Activated T-cell treated with anti-CD3 and anti-CD28 coated beads for 24 hours (primary cell): ENCODE measurements around the gene CCNL1.

Experiments
- DNase-seq: peaks from one replicate; pipeline ENCODE4 v3.0.0-alpha.2; 2020; ENCODE audit warnings: low read depth

Gene CCNL1

DNA sequence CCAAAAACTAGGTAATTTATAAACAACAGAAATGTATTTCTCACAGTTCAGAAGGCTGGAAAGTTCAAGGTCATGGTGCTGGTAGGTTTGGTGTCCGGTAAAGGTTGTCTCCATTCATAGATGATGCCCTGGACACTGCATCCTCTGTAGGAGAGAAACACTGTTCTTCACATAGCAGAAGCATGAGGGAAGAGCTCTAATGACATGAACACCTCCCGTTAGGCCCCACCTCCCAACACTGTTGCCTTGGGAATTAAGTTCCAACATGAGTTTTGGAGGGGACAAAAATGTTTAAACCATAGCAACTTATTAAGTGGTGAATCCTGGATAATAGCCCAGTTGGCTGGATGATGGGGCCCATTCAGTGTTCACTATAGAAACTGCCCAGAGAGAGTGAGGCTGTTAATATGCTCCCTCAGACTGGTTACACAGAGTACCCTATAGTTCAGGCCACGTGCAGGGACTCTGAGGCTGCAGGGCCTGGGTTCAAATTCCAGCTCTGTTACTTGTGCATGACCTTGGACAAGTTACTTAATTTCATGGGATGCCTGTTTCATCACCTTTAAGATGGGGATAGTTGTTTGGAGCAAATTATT, 37.0 kb downstream of the CCNL1 start:
- DNase-seq: no peak

DNA sequence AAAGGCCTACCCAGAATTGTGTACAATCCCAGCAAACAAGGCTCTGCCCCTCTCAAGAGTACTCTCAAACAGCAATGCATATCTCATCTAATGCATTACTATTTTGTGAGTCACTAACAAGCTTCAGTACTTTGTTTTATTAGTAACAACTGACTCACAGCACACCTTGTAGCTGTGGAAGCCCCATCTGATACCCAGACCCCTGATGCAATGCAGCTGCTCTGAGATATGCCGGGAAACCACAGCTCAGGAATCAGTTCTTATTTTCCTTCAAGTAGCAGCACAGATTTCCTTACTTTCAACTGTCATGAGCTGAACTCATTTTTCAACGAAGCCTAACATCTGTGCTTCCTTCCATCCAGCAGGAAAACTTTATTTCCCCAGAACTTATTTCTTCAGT, 37.8 kb downstream of the CCNL1 start:
- no peak for DNase-seq

DNA sequence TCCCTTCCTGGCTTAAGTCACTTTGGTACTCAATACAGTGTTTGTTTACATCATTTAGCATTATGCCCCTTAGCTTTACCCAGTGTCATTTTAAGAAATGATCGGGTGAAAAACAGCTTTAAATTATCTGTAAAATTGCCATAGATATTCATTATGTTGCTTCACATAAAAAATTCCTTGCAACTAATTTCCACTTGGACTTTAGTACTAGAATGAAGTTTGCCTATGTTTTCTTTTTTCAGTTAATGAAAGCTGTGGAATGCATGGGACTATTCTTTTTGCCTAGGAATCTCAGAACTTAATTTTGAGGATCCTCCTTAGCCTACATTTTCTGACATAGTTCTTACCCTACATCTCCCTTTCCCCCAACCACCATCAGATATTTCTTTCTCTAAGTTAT, 38.4 kb downstream of the CCNL1 start:
- no peak for DNase-seq

DNA sequence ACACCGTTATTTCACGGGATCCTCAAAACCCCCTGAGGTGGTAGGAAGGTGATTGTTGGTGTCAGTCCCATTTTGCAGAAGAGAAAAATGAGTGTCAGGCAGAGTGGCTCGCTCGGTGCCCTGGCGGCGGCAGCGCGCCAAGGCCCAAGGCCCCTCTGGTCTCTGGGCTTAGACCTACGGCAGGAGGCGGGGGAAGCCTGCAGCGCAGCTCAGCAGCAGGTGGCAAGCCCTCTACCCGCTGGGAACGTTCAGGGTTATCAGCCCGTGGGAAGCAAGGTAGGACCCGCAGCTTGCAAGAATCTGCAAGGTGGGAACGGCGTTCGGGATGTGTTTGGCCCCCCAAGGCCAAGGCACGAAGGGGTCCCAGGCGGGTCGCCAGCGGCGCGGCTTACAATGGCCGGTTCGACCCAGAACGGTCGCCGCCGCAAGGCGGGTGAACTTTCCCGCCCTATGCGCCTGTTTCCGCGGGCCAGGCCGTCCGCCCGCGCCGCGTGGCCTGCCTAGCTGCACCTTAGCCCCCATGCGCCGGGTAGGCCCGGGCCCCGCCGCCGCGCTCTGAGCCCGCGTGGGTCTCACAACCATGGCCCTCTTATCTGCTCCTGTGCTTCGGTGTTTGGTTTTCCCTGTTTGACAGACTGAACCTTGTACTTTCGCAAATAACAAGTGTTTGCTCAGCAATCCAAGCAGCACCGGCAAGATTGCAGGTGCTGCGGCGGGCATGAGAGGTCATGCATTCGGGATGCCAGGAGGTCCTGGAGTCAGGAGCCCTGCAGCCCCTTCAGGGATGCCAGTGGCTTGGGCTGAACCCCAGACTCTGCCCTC, 39.7 kb downstream of the CCNL1 start:
- no peak for DNase-seq

DNA sequence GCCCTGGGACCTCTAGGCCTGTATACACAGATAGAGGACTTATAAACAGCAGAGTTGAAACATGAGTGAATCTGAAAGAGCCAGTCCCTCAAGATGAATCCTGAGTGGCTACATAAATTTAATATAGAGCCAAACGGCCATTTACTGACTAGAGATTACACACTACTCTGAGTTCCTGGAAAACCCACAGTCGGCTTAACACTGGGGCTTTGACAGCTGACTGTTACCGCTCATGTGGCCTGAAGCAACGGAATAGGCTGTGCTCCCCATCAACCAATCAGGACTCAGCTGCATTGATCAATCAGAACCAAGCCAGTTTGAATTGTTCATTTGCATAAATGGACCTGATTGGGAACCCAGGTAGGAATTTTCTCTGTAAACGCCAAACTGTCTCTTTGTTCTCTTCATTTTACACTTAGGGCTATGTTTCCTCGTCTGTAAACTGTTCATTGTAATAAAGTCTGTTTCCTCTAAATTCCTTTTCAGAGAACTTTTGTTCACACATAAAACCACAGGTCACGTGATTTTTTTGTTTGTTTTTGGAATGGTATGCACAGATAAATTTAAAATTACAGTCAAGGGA, 40.5 kb downstream of the CCNL1 start:
- no peak for DNase-seq

DNA sequence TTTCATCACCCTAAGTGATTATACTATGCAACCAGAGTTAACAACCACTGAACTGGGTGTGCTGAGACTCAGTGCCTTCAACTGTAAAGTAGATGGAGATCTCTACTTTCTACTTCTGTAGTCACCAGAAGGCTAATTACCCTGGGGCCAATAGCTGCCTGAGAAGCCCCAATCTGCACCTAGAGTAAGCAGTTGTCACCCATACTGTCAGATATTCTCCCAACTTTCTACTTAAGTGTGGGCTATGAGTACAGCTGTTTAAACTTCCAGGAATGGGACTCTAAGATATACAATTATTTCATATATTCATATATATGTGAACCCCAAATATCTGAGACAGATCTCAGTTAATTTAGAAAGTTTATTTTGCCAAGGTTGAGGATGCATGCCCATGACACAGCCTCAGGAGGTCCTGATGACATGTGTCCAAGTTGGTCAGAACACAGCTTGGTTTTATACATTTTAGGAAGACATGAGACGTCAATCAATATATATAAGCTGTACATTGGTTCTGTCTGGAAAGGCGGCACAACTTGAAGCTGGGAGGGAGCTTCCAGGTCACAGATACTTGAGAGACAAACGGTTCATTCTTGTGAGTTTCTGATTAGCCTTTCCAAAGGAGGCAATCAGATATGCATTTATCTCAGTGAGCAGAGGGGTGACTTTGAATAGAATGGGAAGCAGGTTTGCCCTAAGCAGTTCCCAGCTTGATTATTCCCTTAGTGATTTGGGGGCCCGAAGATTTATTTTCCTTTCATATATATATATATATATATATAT, 41.9 kb downstream of the CCNL1 start:
- DNase-seq: no peak

DNA sequence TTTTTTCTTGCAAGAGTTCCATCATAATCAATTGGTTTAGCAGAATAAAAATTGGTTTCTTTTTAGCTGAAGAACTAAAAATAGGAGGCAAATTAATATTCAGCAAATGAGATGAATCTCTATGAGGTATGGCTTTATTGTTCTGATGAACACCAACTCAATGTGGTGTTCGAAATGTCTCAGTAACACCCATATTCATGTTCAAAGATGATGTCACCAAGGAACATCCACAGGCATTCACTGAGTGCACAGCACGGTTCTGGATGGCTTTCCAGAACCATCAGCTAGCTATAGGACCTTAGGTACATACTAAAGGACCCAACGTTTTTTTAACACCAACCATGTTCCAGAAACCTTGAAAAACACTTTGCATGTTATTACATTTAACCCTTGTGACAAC, 42.7 kb downstream of the CCNL1 start:
- no peak for DNase-seq

DNA sequence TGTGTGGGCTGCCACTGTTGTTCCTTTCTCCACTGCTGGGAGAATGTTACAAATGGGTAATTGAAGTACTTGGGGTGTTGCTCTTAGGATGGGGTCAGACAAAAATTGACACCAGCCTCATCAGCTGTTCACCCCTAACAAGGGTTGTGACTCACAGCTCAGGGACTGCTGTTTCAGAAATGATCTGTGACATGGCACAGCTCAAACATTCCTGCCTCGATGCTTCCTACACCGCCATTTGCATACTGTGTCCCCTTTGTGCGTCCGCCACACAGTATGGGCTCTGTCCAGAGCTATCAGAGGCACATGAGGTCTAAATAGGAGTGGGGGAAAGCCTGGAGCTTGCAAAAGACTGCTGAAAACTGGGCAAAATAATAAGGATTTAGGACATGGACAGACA, 43.9 kb downstream of the CCNL1 start:
- DNase-seq: no peak

DNA sequence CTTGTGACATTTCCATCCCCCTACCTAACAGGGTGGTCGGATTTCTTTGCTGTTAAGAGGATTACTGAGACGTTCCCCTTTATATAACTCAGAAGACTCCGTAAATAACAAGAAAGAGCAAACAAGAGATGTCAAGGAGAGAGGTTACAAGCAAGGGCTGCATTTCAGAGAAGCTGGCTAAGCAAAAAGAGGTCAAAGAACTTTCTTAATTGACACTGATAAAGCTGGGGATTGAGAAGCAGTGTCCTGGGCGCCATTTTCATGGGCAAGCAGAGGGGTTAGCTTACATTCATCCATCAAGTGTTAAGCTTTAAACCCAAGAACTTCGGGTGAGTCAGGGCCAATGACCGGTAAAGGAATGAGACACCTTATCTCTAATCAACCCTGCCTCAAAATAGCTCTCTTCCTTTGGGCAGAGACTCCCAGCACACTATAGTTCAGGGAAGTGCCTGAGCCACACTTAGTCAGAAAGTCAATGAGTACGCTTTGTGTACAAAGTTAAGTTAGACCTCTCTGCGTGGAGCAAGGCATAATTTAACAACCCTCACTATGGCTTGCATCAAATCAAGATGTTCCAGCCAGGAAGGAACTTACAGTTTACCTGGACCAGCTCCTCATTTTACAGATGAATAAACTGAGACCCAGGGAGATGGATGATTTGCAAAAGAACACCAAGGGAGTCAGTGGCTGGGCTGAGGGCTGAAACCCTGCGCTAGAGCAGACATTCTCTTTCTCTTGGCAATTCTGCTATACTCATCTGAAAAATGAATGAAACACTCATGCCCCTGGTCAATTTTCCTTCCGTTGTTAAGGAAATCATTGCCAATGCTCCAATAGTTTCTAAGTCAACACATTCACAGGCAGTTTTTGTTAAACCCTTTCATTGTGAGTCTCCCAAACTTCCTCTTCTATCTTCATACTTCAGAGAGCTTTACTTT, 44.6 kb downstream of the CCNL1 start:
- DNase-seq: no peak

DNA sequence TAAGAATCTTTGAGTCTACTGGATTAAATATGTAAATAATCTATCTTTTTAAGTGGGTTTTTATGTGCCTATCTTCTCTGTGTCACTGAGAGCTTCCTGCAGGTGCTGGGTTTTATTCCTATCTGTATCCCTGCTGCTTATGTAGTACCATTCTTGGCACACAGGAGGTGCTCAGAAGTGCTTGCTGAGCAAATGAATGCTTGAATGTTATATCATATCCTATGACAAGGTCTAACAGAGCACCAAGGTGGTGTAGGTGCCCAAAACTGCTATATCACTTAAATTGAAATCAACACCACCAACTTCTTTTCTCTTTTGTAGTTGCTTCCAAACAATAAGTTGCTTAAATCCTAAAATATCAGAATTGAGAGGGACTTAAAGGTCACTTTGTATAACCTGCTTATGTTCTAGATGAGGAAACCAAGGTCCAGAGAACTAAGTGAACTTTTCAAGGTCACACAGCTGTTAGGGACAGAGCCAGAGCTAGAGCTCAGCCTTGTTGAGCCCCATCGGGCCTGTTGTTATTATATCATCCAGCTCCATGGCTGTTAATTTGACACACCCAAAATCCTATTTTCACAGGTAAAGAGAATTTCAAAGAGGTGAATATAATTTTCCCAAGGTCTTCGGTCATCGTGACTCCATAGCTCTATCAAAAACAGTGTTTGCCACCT, 46.0 kb downstream of the CCNL1 start:
- no peak for DNase-seq

DNA sequence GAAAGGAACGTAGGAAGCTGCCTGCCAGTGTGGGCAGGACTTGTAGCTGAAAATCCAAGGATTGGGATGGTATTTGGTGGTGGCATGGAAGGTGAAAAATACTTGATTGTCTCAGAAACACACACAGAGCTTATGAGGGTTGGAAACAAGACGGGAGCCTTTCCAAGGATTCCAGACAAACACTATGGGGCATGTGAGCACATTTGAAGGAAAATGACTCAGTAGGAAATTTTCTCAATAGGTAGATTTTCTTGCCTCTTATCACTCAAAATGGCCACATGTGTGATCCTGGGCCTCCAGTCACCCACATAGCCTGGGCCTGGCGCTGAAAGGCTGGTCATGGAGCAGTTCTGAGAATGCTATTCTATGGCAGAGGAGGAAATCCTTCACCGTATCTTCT, 47.4 kb downstream of the CCNL1 start:
- DNase-seq: no peak

DNA sequence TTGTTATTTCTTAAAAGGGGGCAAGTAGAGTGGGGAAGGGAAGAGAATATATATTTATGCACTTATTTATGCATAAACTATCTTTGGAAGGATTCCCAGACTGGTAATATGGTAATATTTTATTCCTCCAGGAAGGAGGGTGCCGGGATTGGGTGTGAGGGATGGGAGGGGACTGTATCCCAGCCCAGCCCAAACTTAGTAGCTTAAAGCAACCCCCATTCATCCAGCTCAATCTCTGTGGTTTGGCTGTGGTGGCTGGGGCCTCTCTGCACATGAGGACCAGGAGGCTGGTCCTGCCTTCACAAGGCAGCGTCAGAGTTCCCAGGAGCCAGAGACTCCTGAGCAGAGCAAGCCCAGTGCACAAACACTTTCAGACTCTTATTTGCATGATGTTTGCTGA, 48.4 kb downstream of the CCNL1 start:
- DNase-seq: no peak

DNA sequence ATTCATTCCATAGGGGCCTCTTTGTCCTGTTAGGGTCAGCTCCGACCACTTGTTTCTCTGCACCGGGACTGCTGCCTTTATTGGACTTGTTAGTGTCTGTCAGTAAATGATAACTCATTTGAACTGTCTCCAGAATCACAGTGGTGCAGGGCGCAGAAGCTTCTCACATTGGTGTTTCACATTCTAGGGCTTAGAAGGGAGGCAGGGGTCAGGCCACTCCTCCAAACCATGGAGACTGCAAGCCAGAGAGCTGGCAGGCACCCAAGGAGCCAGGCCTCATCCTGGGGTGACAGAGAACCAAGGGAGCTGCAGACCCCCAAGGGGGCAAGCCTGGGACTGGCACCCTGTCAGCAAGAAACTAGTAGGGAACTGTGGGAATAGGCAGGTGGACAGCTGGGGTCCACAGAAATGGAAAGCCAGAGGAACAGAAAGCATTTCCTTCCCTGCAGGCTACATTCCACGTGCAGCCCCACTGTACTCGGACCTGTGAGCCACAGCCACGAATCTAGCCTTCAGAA, 49.1 kb downstream of the CCNL1 start:
- DNase-seq: no peak

DNA sequence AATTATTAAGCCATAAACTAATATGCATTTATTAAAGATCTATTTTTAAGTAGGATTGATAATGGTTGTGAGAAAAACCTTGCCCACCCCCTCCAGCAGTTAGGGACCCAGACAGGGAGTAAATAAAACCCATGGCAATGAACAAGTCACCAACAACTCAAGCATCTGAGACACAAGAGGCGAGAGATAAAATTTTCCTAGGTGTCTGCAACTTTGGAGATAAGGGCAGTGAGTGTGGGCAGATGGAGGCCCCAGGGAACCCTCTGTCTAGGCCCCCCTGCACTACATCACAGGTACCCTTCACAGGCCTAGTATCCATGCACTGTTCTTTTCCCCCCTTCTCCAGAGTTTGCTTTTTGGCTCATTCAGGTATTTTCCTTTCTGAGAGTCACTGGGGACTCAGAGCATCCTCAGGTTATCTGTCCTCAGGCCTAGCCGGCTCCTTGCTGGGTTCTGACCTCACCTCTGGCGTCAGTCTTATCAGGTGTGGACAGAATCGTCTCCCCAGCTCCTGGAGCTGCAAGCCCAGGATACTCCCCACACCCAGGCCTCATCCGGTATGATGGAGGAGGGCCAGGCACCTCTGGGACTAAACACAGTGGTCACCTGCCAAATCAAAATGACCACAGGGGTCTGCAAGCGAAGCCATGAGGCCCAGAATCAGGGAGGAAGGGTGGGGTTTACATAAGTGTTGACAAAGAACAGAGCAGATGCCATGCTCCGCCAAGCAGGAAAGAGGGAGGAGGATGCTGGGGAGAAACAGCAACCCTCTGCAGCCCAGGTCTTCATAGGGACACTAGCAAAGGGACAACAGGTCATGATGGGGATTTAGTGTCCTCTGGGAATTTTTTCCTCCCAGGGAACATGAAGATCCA, 50.4 kb downstream of the CCNL1 start:
- DNase-seq: no peak

DNA sequence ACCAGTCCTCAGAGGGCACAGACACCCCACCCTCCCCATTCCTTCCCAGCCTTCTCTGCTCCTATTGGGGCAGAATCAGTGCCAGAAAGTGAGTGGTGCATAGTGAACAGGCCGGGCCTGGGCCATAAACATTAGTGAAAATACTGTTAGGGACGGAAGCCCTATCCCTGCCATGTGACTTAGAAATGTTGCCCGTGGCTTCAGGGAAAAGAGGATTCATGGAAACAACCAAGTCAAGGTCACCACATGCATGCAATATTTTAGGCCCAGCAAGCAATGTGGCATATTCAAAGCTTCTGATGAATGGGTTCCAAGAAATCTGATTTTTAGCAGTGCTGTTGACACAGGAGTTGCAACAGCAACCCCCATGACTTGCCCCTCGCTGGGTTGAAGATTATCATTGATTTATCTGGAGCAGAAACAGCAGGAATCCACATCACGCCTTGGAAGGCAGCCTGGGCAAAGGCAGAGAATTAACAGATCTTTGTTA, 52.3 kb downstream of the CCNL1 start:
- DNase-seq: no peak

DNA sequence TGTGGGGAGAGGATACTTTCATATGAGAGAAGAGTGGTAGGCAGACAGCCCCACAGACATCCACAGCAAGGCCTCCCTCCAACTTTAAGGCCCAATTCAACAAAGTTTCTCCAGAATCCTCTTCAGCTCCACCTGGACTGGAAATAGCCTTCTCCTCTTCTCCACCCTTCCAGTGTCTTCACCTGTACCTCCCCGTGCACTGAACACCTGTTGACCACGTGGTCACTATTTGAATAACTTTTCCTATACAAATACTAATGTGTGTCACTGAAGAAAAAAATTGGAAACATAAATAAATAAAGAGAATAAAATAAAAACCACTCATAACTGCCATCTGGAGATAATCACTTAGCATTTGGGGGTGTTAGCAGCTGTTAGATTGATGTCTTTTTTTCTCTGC, 52.9 kb downstream of the CCNL1 start:
- no peak for DNase-seq

DNA sequence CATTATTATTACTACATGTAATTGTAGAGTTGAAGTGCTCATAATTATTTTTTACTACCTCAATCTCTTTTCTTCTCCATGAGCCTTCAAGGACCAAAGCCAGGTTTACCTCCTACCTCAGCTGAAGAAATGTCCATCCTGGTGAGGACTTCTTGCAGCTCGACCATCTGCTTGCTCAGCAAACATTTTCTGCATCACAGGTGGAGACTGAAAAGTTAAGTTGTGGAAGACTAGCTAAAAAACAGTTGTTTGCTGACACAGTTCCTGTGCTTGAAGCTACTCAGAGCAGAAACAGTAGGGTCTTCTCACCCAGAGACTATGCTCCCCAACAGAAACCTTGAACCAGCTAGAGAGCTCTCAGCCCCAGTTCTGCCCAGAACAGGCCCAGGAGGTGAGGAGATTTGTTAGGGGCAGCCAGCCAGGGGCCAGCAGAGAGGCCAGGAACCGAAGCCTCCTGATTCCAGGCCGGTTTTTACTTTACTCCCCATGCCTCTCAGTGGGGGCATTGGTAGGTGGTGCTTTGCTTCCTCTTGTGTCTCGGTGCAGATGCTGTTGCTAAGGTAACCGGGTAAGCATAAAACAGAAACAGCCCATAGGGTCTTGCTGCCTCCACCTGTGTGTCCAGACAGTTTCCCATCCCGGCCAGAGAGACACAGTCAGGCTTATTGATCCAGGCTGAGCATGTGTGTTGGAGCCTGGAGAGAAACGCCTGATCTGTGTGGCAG, 54.9 kb downstream of the CCNL1 start:
- no peak for DNase-seq

DNA sequence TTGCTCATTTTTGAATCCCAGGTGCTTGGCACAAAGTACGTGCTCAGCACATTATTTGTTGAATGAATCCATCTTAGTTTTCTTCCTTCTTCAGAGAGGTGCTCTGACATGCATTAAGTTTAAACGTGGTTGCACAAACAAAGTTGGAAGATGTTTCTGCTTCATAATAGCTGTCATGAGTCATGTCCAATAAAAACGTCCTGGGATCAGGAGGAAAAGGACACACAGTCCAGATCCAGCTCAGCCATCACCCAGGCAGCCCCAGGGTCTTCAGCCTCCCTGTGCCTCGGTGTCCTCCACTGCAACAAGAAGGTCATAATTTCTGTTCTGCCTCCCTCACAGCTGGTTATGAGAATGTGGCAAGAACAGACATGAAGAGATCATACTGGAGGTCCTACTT, 55.4 kb downstream of the CCNL1 start:
- no peak for DNase-seq

DNA sequence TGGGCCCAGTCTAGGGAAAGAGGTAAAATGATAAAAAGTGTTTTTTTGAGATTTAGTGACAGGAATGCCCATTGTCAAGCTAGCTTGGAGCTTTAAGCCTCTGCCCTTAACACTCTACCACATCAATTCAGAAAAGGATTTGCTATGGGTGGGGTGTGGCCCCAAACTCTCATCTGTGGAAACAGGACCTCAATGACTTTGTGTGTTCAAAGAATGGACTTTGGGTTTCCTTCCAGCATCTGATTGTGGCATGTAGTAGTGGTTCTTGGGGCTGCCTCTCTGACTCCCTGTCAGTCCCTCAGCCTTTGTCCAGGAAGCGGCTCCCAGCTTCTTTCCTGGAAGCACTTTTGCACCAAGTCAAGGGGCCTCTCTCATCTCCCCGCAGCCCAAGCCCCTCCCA, 56.1 kb downstream of the CCNL1 start:
- no peak for DNase-seq
